GM21515 (cell line): ENCODE measurements around the gene FOXL1.
"Not testable (repeated sequence)": the region's sequence is repeated elsewhere in the genome, so short reads cannot be mapped to it uniquely, and the experiment has no call there.

Experiments
- ATAC-seq: cut with Tn5 transposase; IDR thresholded peaks from one replicate; pipeline ENCODE4 v1.9.1; 2021; ENCODE audit not compliant: unreplicated experiment

Gene FOXL1

GRCh38 chr16:86580791-86581170 is 2.4 kb downstream of the FOXL1 start:
- ATAC-seq = no peak

- no peak for ATAC-seq
Measured at GRCh38 chr16:86581458-86581857, 3.1 kb downstream of the FOXL1 start.

GRCh38 chr16:86584071-86584685 is 5.8 kb downstream of the FOXL1 start:
- ATAC-seq = no peak

- ATAC-seq = no peak
Measured at GRCh38 chr16:86584726-86585721, 6.7 kb downstream of the FOXL1 start.

- no peak for ATAC-seq
Measured at GRCh38 chr16:86585821-86586611, 7.7 kb downstream of the FOXL1 start.

GRCh38 chr16:86587487-86587886 is 9.1 kb downstream of the FOXL1 start:
- no peak for ATAC-seq

GRCh38 chr16:86587955-86588354 is 9.6 kb downstream of the FOXL1 start:
- not testable (repeated sequence) for ATAC-seq

- ATAC-seq = no peak
Measured at GRCh38 chr16:86590501-86591144, 12.3 kb downstream of the FOXL1 start.

GRCh38 chr16:86591270-86591669 is 12.9 kb downstream of the FOXL1 start:
- ATAC-seq = no peak

GRCh38 chr16:86593913-86594620 is 15.7 kb downstream of the FOXL1 start:
- no peak for ATAC-seq

GRCh38 chr16:86594721-86595120 is 16.4 kb downstream of the FOXL1 start:
- no peak for ATAC-seq

- no peak for ATAC-seq
Measured at GRCh38 chr16:86595983-86596605, 17.7 kb downstream of the FOXL1 start.

- no peak for ATAC-seq
Measured at GRCh38 chr16:86597126-86597879, 19.0 kb downstream of the FOXL1 start.

GRCh38 chr16:86597880-86598606 is 19.7 kb downstream of the FOXL1 start:
- no peak for ATAC-seq

GRCh38 chr16:86598607-86599565 is 20.5 kb downstream of the FOXL1 start:
- no peak for ATAC-seq

GRCh38 chr16:86601356-86601755 is 23.0 kb downstream of the FOXL1 start:
- ATAC-seq = no peak

- no peak for ATAC-seq
Measured at GRCh38 chr16:86602521-86602920, 24.2 kb downstream of the FOXL1 start.
